Esophagus muscularis mucosa (tissue), 4 donors: ENCODE measurements around the gene PRELID2. TPM values are rescaled to one million over a fixed set of nuclear protein-coding genes. Genes with fewer than 3 reads are reported as not detected.
"Not testable (repeated sequence)": the region's sequence is repeated elsewhere in the genome, so short reads cannot be mapped to it uniquely, and the experiment has no call there.

Experiments used
- DNase-seq: peaks from one replicate; pipeline ENCODE4 v3.0.0-alpha.2; 2017; ENCODE audit errors: extremely low spot score
- H3K27ac ChIP-seq, 4 donors: fragments of 200-600 bp; sonication (generic); replicated peaks in 1 of 4; 1 replicate in 3 of 4; 2 replicates in 1 of 4; pipeline ENCODE4 v1.5.1; 2016 to 2019; ENCODE audit warnings: mild to moderate bottlenecking in 1 of 4
- H3K27me3 ChIP-seq, 4 donors: fragments of 200-600 bp; sonication (generic); one replicate each; pipeline versions ENCODE4 v1.5.1 to v1.6.0; 2016 to 2019
- H3K36me3 ChIP-seq, 4 donors: fragments of 200-600 bp; sonication (generic); one replicate each; pipeline ENCODE4 v1.5.1; 2016 to 2019
- H3K4me1 ChIP-seq, 4 donors: fragments of 200-600 bp; sonication (generic); one replicate each; pipeline ENCODE4 v1.5.1; 2016 to 2019
- H3K4me3 ChIP-seq, 4 donors: fragments of 200-600 bp; sonication (generic); 1 replicate in 2 of 4; 2 replicates in 2 of 4; pipeline ENCODE4 v1.5.1; 2016 to 2019; ENCODE audit warnings: mild to moderate bottlenecking in 4 of 4, moderate library complexity in 1 of 4
- H3K9me3 ChIP-seq, 4 donors: fragments of 200-600 bp; sonication (generic); 1 replicate in 3 of 4; 2 replicates in 1 of 4; pipeline ENCODE4 v1.5.1; 2016 to 2019
- EP300 ChIP-seq: sonication (generic); formaldehyde crosslinking; IDR thresholded peaks from one replicate; pipeline ENCODE4 v1.6.1; 2017; ENCODE audit warnings: antibody characterized with exemption
- POLR2A ChIP-seq: fragments of 450-650 bp; IDR thresholded peaks from one replicate; pipeline ENCODE4 v1.6.1; 2017; ENCODE audit warnings: antibody characterized with exemption, moderate library complexity, mild to moderate bottlenecking, low read depth
- POLR2AphosphoS5 ChIP-seq, 2 donors: sonication (generic); formaldehyde crosslinking; IDR thresholded peaks; one replicate each; pipeline ENCODE4 v1.6.1; 2017; ENCODE audit warnings: antibody characterized with exemption in 2 of 2
- WGBS: methylation state at CpG from one replicate; pipeline ENCODE4 v1.1.5; 2018; 5-methylcytosine and 5-hydroxymethylcytosine counted together
- intact Hi-C: fragments of 100-400 bp; cut with DNase I; formaldehyde crosslinking; loops from one replicate; pipeline ENCODE4 v1.15.1; 2023
- total RNA-seq, 4 donors: library from RNA; depleted of rRNA; stranded (reverse); fragments of >200 nt; gene quantifications; one replicate each; pipeline versions ENCODE4 v1.1.0 to v1.2.1, GENCODE V29; 2016
- TF ChIP-seq, protein P1 (sequence below), 3 experiments: fragments of 200-600 bp in 2 of 3; fragments of 450-650 bp in 1 of 3; sonication (generic) in 2 of 3; IDR thresholded peaks; one replicate each; pipeline ENCODE4 v1.5.1; 2017 to 2019; ENCODE audit warnings: antibody characterized with exemption in 3 of 3, mild to moderate bottlenecking in 2 of 3, moderate library complexity in 1 of 3

Gene PRELID2
- total RNA-seq, 4 donors from 2014 or later = 12.8 to 19.7 (median 15.3) TPM

DNA sequence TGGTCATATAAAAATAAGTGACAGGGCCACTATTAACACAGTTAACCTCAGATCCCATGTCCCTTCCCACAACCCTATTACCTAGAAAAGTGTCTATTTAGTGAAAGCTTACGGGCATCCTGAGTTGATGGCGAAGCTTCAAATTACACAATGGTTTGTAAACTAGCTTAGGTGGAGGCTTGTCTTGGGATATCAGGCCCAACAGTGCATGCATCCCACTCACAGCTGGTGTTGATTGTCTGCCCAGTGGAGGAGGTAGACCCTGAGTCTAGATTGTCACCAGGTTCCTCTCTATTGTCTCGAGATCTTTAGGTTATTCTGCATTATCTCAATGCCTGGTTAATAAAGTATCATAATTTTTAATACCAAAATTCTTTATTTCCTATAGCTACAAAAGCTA lies 30.4 kb downstream of the PRELID2 start:
- Histone ChIP-seq H3K27ac (no peak overlapping the region), H3K4me1 (no peaks in the 10 kb centered on the region), H3K27me3 (no peaks in the 10 kb centered on the region), H3K36me3 (peaks cover 0 to 17% (median 2%) of the 10 kb centered on the region in 4 donors), H3K4me3 (no peak overlapping the region), H3K9me3 (no peaks in the 10 kb centered on the region)
- DNase-seq = no peak
- TF ChIP-seq, protein P1, sequence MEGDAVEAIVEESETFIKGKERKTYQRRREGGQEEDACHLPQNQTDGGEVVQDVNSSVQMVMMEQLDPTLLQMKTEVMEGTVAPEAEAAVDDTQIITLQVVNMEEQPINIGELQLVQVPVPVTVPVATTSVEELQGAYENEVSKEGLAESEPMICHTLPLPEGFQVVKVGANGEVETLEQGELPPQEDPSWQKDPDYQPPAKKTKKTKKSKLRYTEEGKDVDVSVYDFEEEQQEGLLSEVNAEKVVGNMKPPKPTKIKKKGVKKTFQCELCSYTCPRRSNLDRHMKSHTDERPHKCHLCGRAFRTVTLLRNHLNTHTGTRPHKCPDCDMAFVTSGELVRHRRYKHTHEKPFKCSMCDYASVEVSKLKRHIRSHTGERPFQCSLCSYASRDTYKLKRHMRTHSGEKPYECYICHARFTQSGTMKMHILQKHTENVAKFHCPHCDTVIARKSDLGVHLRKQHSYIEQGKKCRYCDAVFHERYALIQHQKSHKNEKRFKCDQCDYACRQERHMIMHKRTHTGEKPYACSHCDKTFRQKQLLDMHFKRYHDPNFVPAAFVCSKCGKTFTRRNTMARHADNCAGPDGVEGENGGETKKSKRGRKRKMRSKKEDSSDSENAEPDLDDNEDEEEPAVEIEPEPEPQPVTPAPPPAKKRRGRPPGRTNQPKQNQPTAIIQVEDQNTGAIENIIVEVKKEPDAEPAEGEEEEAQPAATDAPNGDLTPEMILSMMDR (IDR thresholded peaks at IDR 0.05) = no peak
- TF ChIP-seq EP300 = no peak
- TF ChIP-seq POLR2AphosphoS5 (IDR thresholded peaks at IDR 0.05) = no peak
- TF ChIP-seq POLR2A = no peak
- intact Hi-C loops = no loop called here
- 98% methylated on average over 3 of the region's 3 CpGs for WGBS

DNA sequence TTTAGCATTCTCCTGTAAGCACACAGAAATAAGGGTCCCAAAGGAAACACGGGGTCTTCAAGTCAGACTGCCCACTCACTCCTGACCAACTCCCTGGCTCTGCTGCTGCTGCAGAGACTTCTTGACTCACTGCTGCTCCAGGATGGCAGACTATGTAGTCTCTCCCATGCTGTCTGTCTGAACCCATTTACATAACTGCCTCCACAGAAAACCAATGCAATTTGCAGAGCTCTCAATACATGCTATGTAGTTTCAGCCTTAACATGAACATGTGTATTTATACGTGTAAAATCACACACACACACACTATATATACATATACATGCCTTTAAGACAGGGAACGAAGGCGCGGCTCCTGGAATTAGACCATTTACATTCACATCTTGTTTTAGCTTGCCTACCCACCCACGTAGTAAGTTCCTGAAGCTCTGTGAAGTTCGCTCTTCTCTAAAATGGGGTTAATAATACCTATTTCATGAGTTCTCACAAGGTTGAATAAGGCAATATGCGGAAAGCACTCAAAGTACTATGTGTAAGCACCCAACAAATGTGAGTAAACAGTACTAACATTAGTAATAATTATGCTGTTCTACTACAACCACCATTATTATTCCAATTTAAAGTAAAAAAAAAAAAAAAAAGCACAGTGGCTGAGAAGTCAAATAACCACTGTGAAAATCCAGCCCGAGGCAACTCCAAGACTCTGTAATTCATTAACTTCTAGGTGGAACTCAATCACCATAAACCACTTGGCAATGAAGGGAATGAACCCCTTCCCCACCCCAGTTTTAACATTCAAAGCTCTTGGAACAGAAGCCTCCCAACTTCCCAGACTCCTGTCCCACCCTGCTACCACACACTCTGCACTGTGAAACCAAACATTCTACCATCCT lies 31.8 kb downstream of the PRELID2 start:
- WGBS = 95% methylated on average over 9 of the region's 9 CpGs
- H3K4me1 ChIP-seq = no peaks in the 10 kb centered on the region
- intact Hi-C loops = no loop called here
- DNase-seq = no peak
- no peak overlapping the region for H3K4me3 ChIP-seq
- peaks cover 0 to 10% (median 2%) of the 10 kb centered on the region in 4 donors for H3K36me3 ChIP-seq
- no peaks in the 10 kb centered on the region for H3K27me3 ChIP-seq
- H3K27ac ChIP-seq = no peak overlapping the region
- TF ChIP-seq, protein P1 (IDR thresholded peaks at IDR 0.05) = no peak
- TF ChIP-seq POLR2AphosphoS5 (IDR thresholded peaks at IDR 0.05) (no peak), EP300 (no peak), POLR2A (no peak)
- no peaks in the 10 kb centered on the region for H3K9me3 ChIP-seq

- Histone ChIP-seq H3K4me3 (no peak overlapping the region), H3K9me3 (no peaks in the 10 kb centered on the region), H3K27me3 (no peaks in the 10 kb centered on the region), H3K27ac (no peak overlapping the region), H3K36me3 (peaks cover 0 to 5% (median 2%) of the 10 kb centered on the region in 4 donors), H3K4me1 (no peaks in the 10 kb centered on the region)
- intact Hi-C loops = no loop called here
- DNase-seq = no peak
- no peak for TF ChIP-seq EP300
- TF ChIP-seq, protein P1 (IDR thresholded peaks at IDR 0.05) = no peak
- TF ChIP-seq POLR2AphosphoS5 (IDR thresholded peaks at IDR 0.05) = no peak
- TF ChIP-seq POLR2A = no peak
- 91% methylated on average over 4 of the region's 4 CpGs for WGBS
These were observed 33.9 kb downstream of the PRELID2 start for GRCh38 chr5:145801195-145801594.

DNA sequence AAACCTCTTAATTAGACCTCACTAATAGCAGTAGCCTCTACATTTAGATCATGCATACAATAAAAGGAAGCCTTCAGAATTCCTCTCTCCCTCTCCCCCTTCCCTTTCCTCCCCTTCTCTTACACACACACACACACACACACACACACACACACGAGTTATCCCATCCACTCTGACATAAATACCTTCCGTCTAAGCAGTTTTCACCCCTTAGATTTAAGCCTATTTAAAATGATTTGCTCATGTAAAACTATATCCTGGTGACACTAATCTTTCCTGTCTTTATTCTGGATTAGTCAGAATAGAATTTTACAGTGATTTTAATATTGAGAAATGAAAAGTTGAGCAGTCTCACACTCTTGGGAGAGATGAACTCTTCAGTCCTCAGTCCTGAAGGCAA lies 35.0 kb downstream of the PRELID2 start:
- Histone ChIP-seq H3K9me3 (no peaks in the 10 kb centered on the region), H3K27ac (no peak overlapping the region), H3K4me3 (no peak overlapping the region), H3K4me1 (no peaks in the 10 kb centered on the region), H3K27me3 (no peaks in the 10 kb centered on the region), H3K36me3 (peaks cover 0 to 6% (median 2%) of the 10 kb centered on the region in 4 donors)
- TF ChIP-seq, protein P1 (IDR thresholded peaks at IDR 0.05) = no peak
- TF ChIP-seq POLR2A = no peak
- no peak for TF ChIP-seq EP300
- TF ChIP-seq POLR2AphosphoS5 (IDR thresholded peaks at IDR 0.05) = no peak
- intact Hi-C loops = no loop called here
- 73% methylated on average over 2 of the region's 2 CpGs for WGBS
- no peak for DNase-seq

- H3K4me3 ChIP-seq, H3K4me1 ChIP-seq, H3K27me3 ChIP-seq, H3K27ac ChIP-seq, H3K36me3 ChIP-seq, intact Hi-C loops, H3K9me3 ChIP-seq, DNase-seq: not testable (repeated sequence)
These were observed 36.6 kb downstream of the PRELID2 start for GRCh38 chr5:145798503-145798902.
